ENCODE results near the gene POC1B. TPM values are rescaled to one million over a fixed set of nuclear protein-coding genes. Genes with fewer than 3 reads are reported as not detected.

POC1B gene
- total RNA-seq, 1 donor from 2014 or later, result 15.3 TPM

GRCh38 chr12:89390802-89391673, 134.8 kb downstream of the POC1B start:
- Mint-ChIP-seq H3K36me3 (no peaks in the 10 kb centered on the region), H3K4me3 (no peak overlapping the region), H3K27me3 (no peaks in the 10 kb centered on the region), H3K4me1 (ENCODE audit: unreplicated experiment) (peaks cover 37% of the 10 kb centered on the region), H3K9me3 (peaks cover 4% of the 10 kb centered on the region), H3K27ac (no peak overlapping the region)
- no peak for DNase-seq (ENCODE audit: extremely low spot score, unreplicated experiment)
- TF ChIP-seq, protein P1, sequence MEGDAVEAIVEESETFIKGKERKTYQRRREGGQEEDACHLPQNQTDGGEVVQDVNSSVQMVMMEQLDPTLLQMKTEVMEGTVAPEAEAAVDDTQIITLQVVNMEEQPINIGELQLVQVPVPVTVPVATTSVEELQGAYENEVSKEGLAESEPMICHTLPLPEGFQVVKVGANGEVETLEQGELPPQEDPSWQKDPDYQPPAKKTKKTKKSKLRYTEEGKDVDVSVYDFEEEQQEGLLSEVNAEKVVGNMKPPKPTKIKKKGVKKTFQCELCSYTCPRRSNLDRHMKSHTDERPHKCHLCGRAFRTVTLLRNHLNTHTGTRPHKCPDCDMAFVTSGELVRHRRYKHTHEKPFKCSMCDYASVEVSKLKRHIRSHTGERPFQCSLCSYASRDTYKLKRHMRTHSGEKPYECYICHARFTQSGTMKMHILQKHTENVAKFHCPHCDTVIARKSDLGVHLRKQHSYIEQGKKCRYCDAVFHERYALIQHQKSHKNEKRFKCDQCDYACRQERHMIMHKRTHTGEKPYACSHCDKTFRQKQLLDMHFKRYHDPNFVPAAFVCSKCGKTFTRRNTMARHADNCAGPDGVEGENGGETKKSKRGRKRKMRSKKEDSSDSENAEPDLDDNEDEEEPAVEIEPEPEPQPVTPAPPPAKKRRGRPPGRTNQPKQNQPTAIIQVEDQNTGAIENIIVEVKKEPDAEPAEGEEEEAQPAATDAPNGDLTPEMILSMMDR (conservative IDR thresholded peaks at IDR 0.05), result no peak

DNA sequence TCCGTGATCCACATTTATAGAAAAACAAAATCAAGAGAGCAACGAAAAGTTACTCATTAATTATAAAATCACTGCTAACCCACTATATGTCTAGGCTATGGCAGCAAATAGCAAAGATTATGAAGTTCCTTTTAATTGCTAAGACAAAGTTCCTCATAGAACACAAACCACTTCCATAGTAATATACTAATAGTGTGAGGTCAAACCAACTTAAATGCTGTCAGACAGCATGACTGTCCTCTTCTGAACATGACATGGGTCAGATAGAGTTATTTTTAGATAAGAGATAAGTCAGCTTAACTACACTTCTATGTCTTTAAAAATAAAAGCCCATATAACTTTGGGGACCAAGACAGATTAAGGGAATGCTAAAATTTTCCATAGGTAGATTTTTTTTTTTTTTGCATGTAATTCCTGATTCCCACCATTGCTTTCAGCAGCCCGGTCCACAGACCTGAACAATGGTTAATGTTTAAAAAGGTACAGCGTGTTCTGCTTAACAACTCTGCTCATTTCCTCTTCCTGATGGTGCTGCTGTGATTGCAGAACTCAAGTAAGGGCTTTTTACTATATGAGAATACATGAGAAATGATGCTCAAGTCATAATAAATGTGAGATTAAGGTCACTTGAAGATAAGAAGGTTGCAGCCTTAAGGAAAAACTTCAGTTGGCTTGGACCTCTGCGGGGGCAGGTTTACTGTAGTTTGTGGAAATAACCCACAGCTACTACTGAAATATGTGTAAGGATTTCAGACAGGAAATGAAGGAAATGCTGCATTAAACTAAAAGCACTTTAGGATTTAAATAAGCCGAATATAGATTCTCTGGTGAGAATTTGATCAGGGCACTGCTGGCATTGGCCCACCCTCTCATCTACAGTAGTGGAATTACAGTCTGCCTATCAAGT, 135.8 kb downstream of the POC1B start:
- H3K36me3 Mint-ChIP-seq, result no peaks in the 10 kb centered on the region
- no peak for DNase-seq (ENCODE audit: extremely low spot score, unreplicated experiment)
- no peak overlapping the region for H3K4me3 Mint-ChIP-seq
- TF ChIP-seq, protein P1 (conservative IDR thresholded peaks at IDR 0.05), result no peak
- H3K4me1 Mint-ChIP-seq (ENCODE audit: unreplicated experiment), result peaks cover 43% of the 10 kb centered on the region
- no peak overlapping the region for H3K27ac Mint-ChIP-seq
- H3K9me3 Mint-ChIP-seq, result peaks cover 4% of the 10 kb centered on the region
- no peaks in the 10 kb centered on the region for H3K27me3 Mint-ChIP-seq

GRCh38 chr12:89386138-89386537, 139.7 kb downstream of the POC1B start:
- no peak for DNase-seq (ENCODE audit: extremely low spot score, unreplicated experiment)
- Mint-ChIP-seq H3K9me3 (no peaks in the 10 kb centered on the region), H3K27me3 (no peaks in the 10 kb centered on the region), H3K4me1 (ENCODE audit: unreplicated experiment) (peaks cover 58% of the 10 kb centered on the region), H3K4me3 (no peak overlapping the region), H3K36me3 (no peaks in the 10 kb centered on the region), H3K27ac (no peak overlapping the region)
- TF ChIP-seq, protein P1 (conservative IDR thresholded peaks at IDR 0.05), result no peak

GRCh38 chr12:89384807-89385206, 141.0 kb downstream of the POC1B start:
- TF ChIP-seq, protein P1 (conservative IDR thresholded peaks at IDR 0.05), result no peak
- Mint-ChIP-seq H3K27me3 (no peaks in the 10 kb centered on the region), H3K4me1 (ENCODE audit: unreplicated experiment) (peaks cover 46% of the 10 kb centered on the region), H3K9me3 (no peaks in the 10 kb centered on the region), H3K27ac (peak overlapping the region; percentile 77), H3K4me3 (no peak overlapping the region), H3K36me3 (no peaks in the 10 kb centered on the region)
- no peak for DNase-seq (ENCODE audit: extremely low spot score, unreplicated experiment)

GRCh38 chr12:89384050-89384758, 141.6 kb downstream of the POC1B start:
- Mint-ChIP-seq H3K4me3 (peak overlapping the region; percentile 60), H3K27me3 (no peaks in the 10 kb centered on the region), H3K9me3 (no peaks in the 10 kb centered on the region), H3K36me3 (no peaks in the 10 kb centered on the region), H3K27ac (peak overlapping the region; percentile 77), H3K4me1 (ENCODE audit: unreplicated experiment) (peaks cover 47% of the 10 kb centered on the region)
- DNase-seq (ENCODE audit: extremely low spot score, unreplicated experiment), result no peak
- TF ChIP-seq, protein P1 (conservative IDR thresholded peaks at IDR 0.05), result no peak
